Endodermal cell (in vitro differentiated cells): Measurements from ENCODE around the gene CUL9. TPM values are rescaled to one million over a fixed set of nuclear protein-coding genes. Genes with fewer than 3 reads are reported as not detected.

Experiments used
- DNase-seq: peaks from one replicate; pipeline ENCODE4 v3.0.0-alpha.2; 2017
- H3K27ac ChIP-seq: 2 replicates; pipeline ENCODE4 v1.5.1; 2013; ENCODE audit warnings: mild to moderate bottlenecking, low read depth, low read length, moderate library complexity
- H3K27me3 ChIP-seq: 2 replicates; pipeline ENCODE4 v1.6.1; 2013; ENCODE audit warnings: mild to moderate bottlenecking, low read length, moderate library complexity; ENCODE audit not compliant: insufficient read depth, control insufficient read depth, poor library complexity, severe bottlenecking
- H3K36me3 ChIP-seq: 2 replicates; pipeline ENCODE4 v1.7.0; 2013; ENCODE audit warnings: mild to moderate bottlenecking, low read length, moderate library complexity; ENCODE audit not compliant: control insufficient read depth, insufficient read depth
- H3K4me1 ChIP-seq: one replicate; pipeline ENCODE4 v1.7.0; 2013; ENCODE audit warnings: low read length; ENCODE audit not compliant: control insufficient read depth, insufficient read depth
- H3K4me3 ChIP-seq: 2 replicates; pipeline ENCODE4 v1.5.1; 2013; ENCODE audit warnings: mild to moderate bottlenecking, low read length, moderate library complexity
- H3K9ac ChIP-seq: 2 replicates; pipeline ENCODE4 v1.6.1; 2013; ENCODE audit warnings: mild to moderate bottlenecking, low read length, moderate library complexity; ENCODE audit not compliant: poor library complexity, severe bottlenecking; ENCODE audit errors: extremely low read depth
- H3K9me3 ChIP-seq: 2 replicates; pipeline ENCODE4 v1.6.1; 2013; ENCODE audit warnings: mild to moderate bottlenecking, low read length, moderate library complexity; ENCODE audit not compliant: control insufficient read depth
- H3K27ac Mint-ChIP-seq: 2 replicates; pipeline ENCODE4 v1.8.0; 2020; ENCODE audit warnings: mixed read lengths
- H3K27me3 Mint-ChIP-seq: 2 replicates; pipeline ENCODE4 v1.8.0; 2021; ENCODE audit warnings: mild to moderate bottlenecking, mixed read lengths; ENCODE audit not compliant: insufficient read depth
- H3K36me3 Mint-ChIP-seq: 2 replicates; pipeline ENCODE4 v1.8.0; 2020; ENCODE audit warnings: low read depth, mixed read lengths
- H3K4me1 Mint-ChIP-seq: 2 replicates; pipeline ENCODE4 v1.8.0; 2020; ENCODE audit warnings: mixed read lengths
- H3K4me3 Mint-ChIP-seq: 2 replicates; pipeline ENCODE4 v1.8.0; 2020; ENCODE audit warnings: mild to moderate bottlenecking, moderate library complexity, mixed read lengths
- H3K9me3 Mint-ChIP-seq: 2 replicates; pipeline ENCODE4 v1.8.0; 2020; ENCODE audit warnings: mild to moderate bottlenecking, mixed read lengths
- whole genome bisulfite sequencing, 2 experiments: methylation state at CpG; one replicate each; pipeline versions ENCODE4 v1.1.5 to v1.1.7; 2013; ENCODE audit warnings: missing lambda C conversion rate in 2 of 2, mixed read lengths in 1 of 2; ENCODE audit not compliant: insufficient coverage in 1 of 2, insufficient read length in 1 of 2; 5-methylcytosine and 5-hydroxymethylcytosine counted together
- total RNA-seq, 2 donors: library from RNA; stranded (reverse); fragmentation: NEBNext Ultra II Directional in 1 of 2; extraction: Animal tissue kit (Norgen Biotek cat#: 25700) in 1 of 2; gene quantifications; 2 replicates in 1 of 2; 3 replicates in 1 of 2; pipeline ENCODE4 v1.2.1, GENCODE V29; 2021
- TF ChIP-seq, protein P1 (sequence below): fragments of 200-600 bp; sonication (generic); conservative IDR thresholded peaks from 2 replicates; pipeline ENCODE4 v1.5.0; 2021; ENCODE audit warnings: antibody characterized with exemption, mild to moderate bottlenecking

Gene CUL9
- total RNA-seq, 2 donors from 2014 or later, result 30.3 to 34.1 TPM

DNA sequence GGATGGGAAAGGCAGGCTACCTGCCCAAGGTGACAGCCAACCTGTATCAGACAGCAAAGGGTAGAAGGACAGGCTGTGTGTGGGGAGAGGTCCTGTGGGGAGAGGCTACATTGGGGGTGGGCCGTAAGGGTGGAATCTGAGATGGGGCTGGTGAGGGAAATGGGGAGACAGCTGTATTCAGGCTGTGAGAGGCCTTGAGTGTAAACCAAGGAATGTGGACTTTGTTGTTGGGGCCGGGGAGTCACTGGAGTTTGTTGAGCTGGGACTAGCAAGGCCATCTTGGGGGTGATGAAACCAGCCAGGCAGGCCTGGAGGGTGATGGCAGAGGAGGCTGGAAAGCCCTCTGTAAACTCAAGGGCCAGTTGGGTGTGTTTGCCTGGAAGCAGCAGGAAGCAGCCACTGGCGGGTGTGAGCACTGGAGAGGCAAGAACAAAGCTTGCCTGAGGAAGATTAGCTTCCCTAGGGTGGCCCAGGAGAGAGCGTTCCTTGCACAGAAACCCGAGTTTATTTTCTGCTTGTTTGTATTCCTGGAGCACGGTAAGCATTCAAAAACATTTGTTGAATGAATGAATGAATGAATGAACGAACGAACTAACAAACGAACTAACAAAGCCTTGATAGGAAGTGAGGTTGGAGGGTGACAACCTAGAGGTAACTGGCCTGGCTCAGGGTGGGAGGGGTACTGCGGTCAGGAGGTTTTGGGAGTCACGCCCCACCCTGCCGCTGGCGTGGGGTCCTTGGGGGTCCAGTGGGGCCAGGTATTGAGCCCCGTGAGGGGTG lies 80.2 kb downstream of the CUL9 start:
- H3K27me3 Mint-ChIP-seq, result peaks cover 1% of the 10 kb centered on the region
- no peaks in the 10 kb centered on the region for H3K36me3 ChIP-seq

DNA sequence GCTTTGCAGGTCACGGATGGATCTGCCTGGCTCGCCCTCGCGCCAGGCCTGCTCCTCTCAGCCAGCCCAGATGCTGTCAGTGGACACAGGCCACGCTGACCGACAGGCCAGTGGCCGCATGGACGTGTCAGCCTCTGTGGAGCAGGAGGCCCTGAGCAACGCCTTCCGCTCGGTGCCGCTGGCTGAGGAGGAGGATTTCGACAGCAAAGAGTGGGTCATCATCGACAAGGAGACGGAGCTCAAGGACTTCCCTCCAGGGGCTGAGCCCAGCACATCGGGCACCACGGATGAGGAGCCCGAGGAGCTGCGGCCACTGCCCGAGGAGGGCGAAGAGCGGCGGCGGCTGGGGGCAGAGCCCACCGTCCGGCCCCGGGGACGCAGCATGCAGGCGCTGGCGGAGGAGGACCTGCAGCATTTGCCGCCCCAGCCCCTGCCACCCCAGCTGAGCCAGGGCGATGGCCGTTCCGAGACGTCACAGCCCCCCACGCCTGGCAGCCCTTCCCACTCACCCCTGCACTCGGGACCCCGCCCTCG lies 80.9 kb downstream of the CUL9 start:
- Mint-ChIP-seq H3K27ac (no peak overlapping the region), H3K9me3 (no peaks in the 10 kb centered on the region), H3K4me1 (peaks cover 28% of the 10 kb centered on the region), H3K4me3 (no peak overlapping the region), H3K36me3 (no peaks in the 10 kb centered on the region), H3K27me3 (peaks cover 1% of the 10 kb centered on the region)
- 89 to 94% methylated on average over 21 to 39 of the region's 39 CpGs for WGBS, 2 experiments
- Histone ChIP-seq H3K9me3 (no peaks in the 10 kb centered on the region), H3K27me3 (no peaks in the 10 kb centered on the region), H3K36me3 (no peaks in the 10 kb centered on the region), H3K4me3 (no peak overlapping the region), H3K9ac (no peak overlapping the region), H3K27ac (no peak overlapping the region), H3K4me1 (peaks cover 2% of the 10 kb centered on the region)
- TF ChIP-seq, protein P1, sequence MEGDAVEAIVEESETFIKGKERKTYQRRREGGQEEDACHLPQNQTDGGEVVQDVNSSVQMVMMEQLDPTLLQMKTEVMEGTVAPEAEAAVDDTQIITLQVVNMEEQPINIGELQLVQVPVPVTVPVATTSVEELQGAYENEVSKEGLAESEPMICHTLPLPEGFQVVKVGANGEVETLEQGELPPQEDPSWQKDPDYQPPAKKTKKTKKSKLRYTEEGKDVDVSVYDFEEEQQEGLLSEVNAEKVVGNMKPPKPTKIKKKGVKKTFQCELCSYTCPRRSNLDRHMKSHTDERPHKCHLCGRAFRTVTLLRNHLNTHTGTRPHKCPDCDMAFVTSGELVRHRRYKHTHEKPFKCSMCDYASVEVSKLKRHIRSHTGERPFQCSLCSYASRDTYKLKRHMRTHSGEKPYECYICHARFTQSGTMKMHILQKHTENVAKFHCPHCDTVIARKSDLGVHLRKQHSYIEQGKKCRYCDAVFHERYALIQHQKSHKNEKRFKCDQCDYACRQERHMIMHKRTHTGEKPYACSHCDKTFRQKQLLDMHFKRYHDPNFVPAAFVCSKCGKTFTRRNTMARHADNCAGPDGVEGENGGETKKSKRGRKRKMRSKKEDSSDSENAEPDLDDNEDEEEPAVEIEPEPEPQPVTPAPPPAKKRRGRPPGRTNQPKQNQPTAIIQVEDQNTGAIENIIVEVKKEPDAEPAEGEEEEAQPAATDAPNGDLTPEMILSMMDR, result no peak
- no peak for DNase-seq

More for the DNA sequence above, 80.2 kb downstream of the CUL9 start:
- no peak overlapping the region for H3K4me3 ChIP-seq
- H3K9ac ChIP-seq, result no peak overlapping the region
- Mint-ChIP-seq H3K27ac (peak overlapping the region; percentile 59), H3K4me1 (peaks cover 22% of the 10 kb centered on the region), H3K9me3 (no peaks in the 10 kb centered on the region), H3K36me3 (no peaks in the 10 kb centered on the region), H3K4me3 (no peak overlapping the region)
- H3K9me3 ChIP-seq, result no peaks in the 10 kb centered on the region
- WGBS, 2 experiments, result 87 to 90% methylated on average over 14 of the region's 14 CpGs
- TF ChIP-seq, protein P1, result no peak
- DNase-seq, result no peak
- no peak overlapping the region for H3K27ac ChIP-seq
- no peaks in the 10 kb centered on the region for H3K4me1 ChIP-seq
- no peaks in the 10 kb centered on the region for H3K27me3 ChIP-seq

- H3K27ac ChIP-seq, result no peak overlapping the region
- Mint-ChIP-seq H3K9me3 (no peaks in the 10 kb centered on the region), H3K36me3 (no peaks in the 10 kb centered on the region), H3K4me1 (peaks cover 34% of the 10 kb centered on the region), H3K27ac (peak overlapping the region; percentile 0), H3K4me3 (no peak overlapping the region), H3K27me3 (peaks cover 6% of the 10 kb centered on the region)
- peak; percentile 95 for DNase-seq
- no peak overlapping the region for H3K4me3 ChIP-seq
- H3K36me3 ChIP-seq, result no peaks in the 10 kb centered on the region
- H3K9me3 ChIP-seq, result no peaks in the 10 kb centered on the region
- H3K27me3 ChIP-seq, result peaks cover 4% of the 10 kb centered on the region
- peaks cover 8% of the 10 kb centered on the region for H3K4me1 ChIP-seq
- H3K9ac ChIP-seq, result no peak overlapping the region
- TF ChIP-seq, protein P1, result peak; percentile 88
- 50 to 61% methylated on average over 4 to 12 of the region's 12 CpGs for WGBS, 2 experiments
Measured at GRCh38 chr6:43263314-43264178, 81.5 kb downstream of the CUL9 start.
